ENCODE measurements around the gene CDKAL1. TPM values are rescaled to one million over a fixed set of nuclear protein-coding genes. Genes with fewer than 3 reads are reported as not detected.

The CDKAL1 gene
- total and polyA plus RNA-seq, 2 of the 8 experiments (the other 6 are each of a cell fraction or from before 2014, with no cell fraction given) = 8.4 to 24.6 TPM

DNA sequence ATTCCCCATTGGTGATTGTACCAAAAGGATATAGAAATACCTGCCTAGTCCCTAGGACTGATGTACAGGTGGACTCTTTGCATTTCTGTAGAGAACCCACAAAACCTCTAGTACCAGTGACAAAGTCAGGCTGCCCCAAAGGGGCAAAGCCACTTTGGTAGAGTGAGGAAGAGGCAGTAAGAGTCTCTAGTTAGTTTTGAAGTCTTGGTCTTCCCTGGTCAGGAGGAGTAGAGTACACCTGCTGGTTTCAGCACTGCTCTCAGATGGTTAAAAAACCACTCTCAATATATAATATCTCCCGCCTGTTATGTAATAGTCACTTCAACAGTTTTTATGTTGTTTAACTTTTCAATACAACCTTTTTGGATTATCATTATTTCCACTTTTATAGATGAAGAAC lies 344.9 kb downstream of the CDKAL1 start:
- H4K8ac ChIP-seq (ENCODE audit: extremely low read depth, insufficient read depth, low read length) = no peak overlapping the region
- H3K27ac ChIP-seq (ENCODE audit: low read depth, low read length) = no peak overlapping the region
- H3K4me3 ChIP-seq (ENCODE audit: extremely low read depth in 1 of 4, insufficient read depth in 2 of 4, low read depth in 3 of 4, low read length in 4 of 4) = no peak overlapping the region
- no peak overlapping the region for H2BK20ac ChIP-seq (ENCODE audit: low read length)
- H3K4ac ChIP-seq (replicated peaks; ENCODE audit: insufficient read length, low read depth, low read length) = no peak overlapping the region
- peak overlapping the region; percentile 88 for H2BK120ac ChIP-seq (replicated peaks; ENCODE audit: low read depth, low read length)
- peaks cover 2 to 18% (median 12%) of the 10 kb centered on the region in 4 experiments; a peak in 6 of 7 replicates for H3K4me1 ChIP-seq (replicated peaks in 1 of 4; ENCODE audit: control insufficient read depth in 3 of 4, insufficient read depth in 4 of 4, low read length in 3 of 4)
- H3K36me3 ChIP-seq (ENCODE audit: control insufficient read depth in 2 of 4, insufficient read depth in 4 of 4, low read length in 3 of 4) = no peaks in the 10 kb centered on the region
- H3K23ac ChIP-seq (ENCODE audit: insufficient read length) = no peak overlapping the region
- H3K79me2 ChIP-seq (ENCODE audit: control insufficient read depth in 1 of 2, insufficient read depth in 2 of 2, low read length in 2 of 2) = no peaks in the 10 kb centered on the region
- DNase-seq (ENCODE audit: low read depth in 1 of 2, low spot score in 2 of 2) (no peak), FAIRE-seq (no peak)
- ChIA-PET CTCF (ENCODE audit: partially characterized antibody) (interaction anchor here (0.9 to 1.2 kb wide), 2 partner anchors 21 to 89 kb away, joined by 3 read pairs; no protein-coding TSS in a partner anchor), POLR2A (ENCODE audit: partially characterized antibody) (interaction anchor here (1.5 kb wide), 1 partner anchor 714 kb away, joined by 4 read pairs; the partner anchor contains the start of gene SOX4)
- H3K14ac ChIP-seq (ENCODE audit: insufficient read length) = no peak overlapping the region
- H3K27me3 ChIP-seq (replicated peaks in 1 of 4; ENCODE audit: control insufficient read depth in 3 of 4, extremely low read depth in 1 of 4, insufficient read depth in 3 of 4, low read length in 3 of 4) = no peaks in the 10 kb centered on the region
- H3K4me2 ChIP-seq (ENCODE audit: insufficient read depth in 1 of 2, low read depth in 2 of 2, low read length in 2 of 2) = no peak overlapping the region
- H4K20me1 ChIP-seq (replicated peaks in 1 of 2; ENCODE audit: control insufficient read depth in 1 of 2, insufficient read depth in 2 of 2, low read length in 2 of 2) = no peaks in the 10 kb centered on the region
- no peak overlapping the region for H3K18ac ChIP-seq (ENCODE audit: extremely low read depth, low read length)
- H2BK15ac ChIP-seq (ENCODE audit: low read length) = no peak overlapping the region
- 0 out of 2 replicates have a peak overlapping the region, but pooled peaks have one; percentile 84 for H2BK5ac ChIP-seq (ENCODE audit: low read depth, low read length)
- no peak overlapping the region for H3K9ac ChIP-seq (replicated peaks in 1 of 4; ENCODE audit: extremely low read depth in 1 of 4, low read depth in 3 of 4, low read length in 3 of 4)
- no peaks in the 10 kb centered on the region for H3K79me1 ChIP-seq (ENCODE audit: low read depth, low read length)
- no peak overlapping the region for H3K56ac ChIP-seq (replicated peaks; ENCODE audit: insufficient read length, low read depth, low read length)
- H3K23me2 ChIP-seq (ENCODE audit: low read depth, low read length) = no peaks in the 10 kb centered on the region
- H3K9me3 ChIP-seq (ENCODE audit: insufficient read depth in 2 of 2, low read depth in 1 of 2, low read length in 1 of 2) = peaks cover 0 to under 1% of the 10 kb centered on the region in 2 experiments; a peak in 1 of 4 replicates
- H2BK12ac ChIP-seq (ENCODE audit: low read depth, low read length) = no peak overlapping the region
- no peak overlapping the region for H2AFZ ChIP-seq (ENCODE audit: low read length)
- H4K5ac ChIP-seq (ENCODE audit: insufficient read length, low read depth, low read length) = no peak overlapping the region
- 94% methylated on average over 1 of the region's 1 CpG; no CpG with 5 or more reads in 1 of the 2 experiments for WGBS, 2 experiments (ENCODE audit: extremely low coverage in 1 of 2, insufficient coverage in 1 of 2, insufficient read length in 1 of 2, insufficient replicate concordance in 2 of 2, low coverage in 1 of 2, low lambda C conversion rate in 2 of 2, missing lambda C conversion rate in 1 of 2)
- H2AK5ac ChIP-seq (ENCODE audit: low read depth, low read length) = no peak overlapping the region
- no peak overlapping the region for H4K91ac ChIP-seq (replicated peaks; ENCODE audit: insufficient read length, low read length)

Measured in H1 (cell line).